NCI-H1417 (cell line): ENCODE results near the gene BBS1.
"Not testable (repeated sequence)": the region's sequence is repeated elsewhere in the genome, so short reads cannot be mapped to it uniquely, and the experiment has no call there.

ENCODE experiments used
- DNase-seq, 3 experiments: peaks; one replicate each; lab custom pipeline; 2025; lab: John Stamatoyannopoulos, UW

BBS1 gene

DNA sequence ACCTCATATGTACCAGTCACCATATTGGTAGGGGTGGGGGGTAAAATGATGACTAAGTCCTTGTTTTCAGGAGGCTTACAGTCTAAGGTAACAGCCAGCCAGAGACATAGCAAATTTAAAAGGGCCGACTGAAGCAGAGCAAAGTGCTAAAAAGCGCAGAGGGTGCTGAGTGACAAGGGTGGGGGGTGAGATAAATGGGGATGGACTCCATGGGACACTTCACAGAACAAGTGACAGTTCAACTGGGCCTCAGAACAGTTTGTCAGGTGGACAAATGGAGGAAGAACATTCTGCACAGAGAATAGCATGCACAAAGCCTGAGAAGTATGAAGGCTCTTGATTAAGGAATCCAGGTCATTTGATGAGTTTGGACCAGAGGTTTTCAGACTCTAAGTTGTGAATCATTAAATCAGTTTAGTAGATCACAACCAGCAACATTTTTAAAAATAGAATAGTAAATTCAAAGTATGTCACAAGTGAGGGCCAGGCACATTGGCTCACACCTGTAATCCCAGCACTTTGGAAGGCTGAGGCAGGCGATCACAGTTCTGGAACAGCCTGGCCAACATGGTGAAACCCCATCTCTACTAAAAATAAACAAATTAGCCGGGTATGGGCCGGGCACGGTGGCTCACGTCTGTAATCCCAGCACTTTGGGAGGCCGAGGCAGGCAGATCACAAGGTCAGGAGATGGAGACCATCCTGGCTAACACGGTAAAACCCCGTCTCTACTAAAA lies 14.0 kb downstream of the BBS1 start:
- DNase-seq: no peak

- DNase-seq: no peak
Measured at GRCh38 chr11:66529069-66529468, 18.6 kb downstream of the BBS1 start.

DNA sequence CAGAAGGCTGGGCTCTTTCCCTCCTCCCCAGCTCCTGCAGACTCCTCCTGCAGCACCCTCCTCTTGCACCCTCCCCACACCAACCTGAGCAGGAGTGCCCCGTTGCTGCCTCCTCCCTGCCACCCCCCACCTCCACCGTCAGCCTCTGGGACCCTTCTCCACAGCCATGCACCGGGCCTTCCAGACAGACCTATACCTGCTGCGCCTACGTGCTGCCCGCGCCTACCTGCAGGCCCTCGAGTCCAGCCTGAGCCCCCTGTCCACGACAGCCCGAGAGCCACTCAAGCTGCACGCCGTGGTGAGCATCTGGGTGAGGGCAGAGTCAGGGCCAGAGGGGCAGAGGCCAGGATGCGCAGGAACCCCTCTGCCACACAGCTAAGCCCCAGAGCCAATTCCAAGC lies 19.2 kb downstream of the BBS1 start:
- no peak for DNase-seq

GRCh38 chr11:66530927-66531709 lies 20.7 kb downstream of the BBS1 start:
- no peak for DNase-seq

DNA sequence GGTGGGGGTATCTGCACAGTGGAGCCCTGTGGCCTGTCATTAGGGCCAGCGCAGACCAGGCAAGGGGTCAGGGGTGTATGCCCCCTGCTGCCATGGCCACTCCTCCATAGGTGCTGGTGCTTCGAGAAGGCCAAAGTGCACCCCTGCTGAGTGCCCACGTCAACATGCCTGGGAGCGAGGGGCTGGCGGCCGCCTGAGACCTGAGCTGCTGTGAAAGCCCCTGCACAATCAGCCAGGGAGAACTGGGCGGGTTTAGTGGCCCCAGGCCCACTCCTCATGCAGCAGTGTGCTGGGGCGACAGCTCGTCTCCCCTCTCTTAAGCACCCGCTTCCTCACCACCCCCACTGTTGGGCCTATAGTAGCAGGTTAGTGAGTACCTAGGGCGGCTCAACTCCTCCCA lies 21.4 kb downstream of the BBS1 start:
- no peak for DNase-seq

GRCh38 chr11:66532784-66533183 lies 22.3 kb downstream of the BBS1 start:
- no peak for DNase-seq

DNA sequence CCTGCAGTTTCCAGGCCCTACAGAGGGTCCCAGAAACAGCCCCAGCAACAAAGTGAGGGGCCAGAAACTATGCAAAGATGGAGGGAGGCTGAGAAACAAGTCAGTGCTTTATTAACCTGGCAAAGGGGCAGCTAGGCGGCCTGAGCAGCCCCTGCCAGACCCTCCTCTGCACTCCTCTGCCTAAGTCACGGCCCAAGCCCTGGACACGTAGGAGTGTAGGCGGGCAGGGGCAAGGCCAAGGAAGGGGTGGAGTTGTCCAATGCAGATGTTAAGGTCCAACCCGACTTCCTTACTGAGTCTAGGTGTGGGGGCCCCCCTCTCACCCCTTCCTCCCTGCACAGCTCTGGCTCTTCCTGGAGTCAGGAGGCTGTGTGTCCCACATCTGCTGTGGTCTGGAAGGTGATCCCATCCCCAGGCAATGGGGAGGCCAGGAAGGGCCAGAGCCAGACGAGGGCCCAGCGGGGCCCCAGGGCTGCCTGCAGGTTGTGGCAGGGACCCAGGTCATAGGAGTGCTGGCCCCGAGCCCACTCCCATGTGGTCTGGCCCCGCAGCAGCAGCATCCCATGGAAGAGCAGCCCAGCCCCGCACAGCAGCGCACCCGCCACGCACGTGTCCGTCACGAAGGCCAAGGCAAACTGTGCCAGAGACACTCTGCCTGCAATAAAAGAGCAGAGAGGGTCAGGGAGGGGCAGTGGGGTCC lies 28.9 kb downstream of the BBS1 start:
- no peak for DNase-seq

- DNase-seq: no peak
Measured at GRCh38 chr11:66539870-66540213, 29.4 kb downstream of the BBS1 start.

GRCh38 chr11:66540598-66540997 lies 30.2 kb downstream of the BBS1 start:
- not testable (repeated sequence) for DNase-seq

GRCh38 chr11:66541892-66542291 lies 31.5 kb downstream of the BBS1 start:
- DNase-seq: no peak

- DNase-seq: no peak
Measured at GRCh38 chr11:66542362-66542761, 31.9 kb downstream of the BBS1 start.

DNA sequence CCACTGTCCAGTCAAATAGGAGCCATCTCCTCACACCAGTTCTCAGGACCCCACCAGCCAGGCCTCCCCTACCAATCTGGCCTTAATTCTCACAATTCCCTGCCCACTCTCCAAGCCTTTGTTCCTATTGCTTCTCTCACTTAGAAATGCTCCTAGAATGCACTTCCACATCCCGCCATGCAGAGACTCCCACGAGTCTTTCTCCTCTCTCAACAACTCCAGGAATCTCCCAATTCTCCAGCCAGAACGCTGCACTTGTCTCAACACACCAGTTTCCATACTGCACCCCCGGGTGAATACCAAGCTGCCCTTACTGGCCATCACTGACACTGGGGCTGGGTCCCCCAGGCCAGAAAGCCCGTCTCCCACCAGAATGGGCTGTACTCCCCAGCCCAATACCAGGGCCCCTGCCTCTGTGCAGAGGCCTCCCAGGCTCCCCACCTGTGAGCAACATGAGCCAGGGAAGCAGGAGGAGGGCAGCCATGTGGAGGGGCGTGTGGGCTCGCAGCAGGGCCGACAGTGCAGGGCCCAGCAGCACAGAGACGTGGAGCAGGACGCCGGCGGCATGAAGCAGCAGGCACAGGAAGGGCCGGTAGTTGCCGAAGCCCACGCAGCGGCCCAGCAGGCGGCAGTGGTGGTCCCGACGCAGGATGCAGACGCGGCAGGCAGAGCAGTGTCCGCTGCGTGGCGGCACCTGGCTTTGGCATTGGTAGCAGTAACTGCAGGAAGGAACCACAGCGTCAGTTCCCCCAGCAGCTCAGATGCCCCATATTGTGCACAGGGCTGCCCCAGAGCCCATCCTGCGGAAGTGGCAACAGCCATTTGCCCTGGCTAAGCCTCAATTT lies 33.0 kb downstream of the BBS1 start:
- no peak for DNase-seq

DNA sequence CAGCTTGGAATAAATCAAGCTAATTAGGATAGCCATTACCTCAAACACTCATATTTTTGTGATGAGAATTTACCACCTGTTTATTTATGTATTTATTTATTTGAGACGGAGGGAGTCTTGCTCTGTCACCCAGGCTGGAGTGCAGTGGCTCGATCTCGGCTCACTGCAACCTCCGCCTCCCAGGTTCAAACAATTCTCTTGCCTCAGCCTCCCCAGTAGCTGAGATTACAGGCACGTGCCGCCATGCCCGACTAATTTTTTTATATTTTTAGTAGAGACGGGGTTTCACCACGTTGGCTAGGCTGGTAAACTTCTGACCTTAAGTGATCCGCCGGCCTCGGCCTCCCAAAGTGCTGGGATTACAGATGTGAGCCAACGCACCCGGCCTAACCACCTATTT lies 34.5 kb downstream of the BBS1 start:
- DNase-seq: not testable (repeated sequence)

GRCh38 chr11:66545701-66546367 lies 35.4 kb downstream of the BBS1 start, which contains the start of gene ZDHHC24:
Gene ZDHHC24, minus strand, starts transcription at chr11:66546048. Its CDS starts 45 bp downstream, at chr11:66546003.
- peak; percentile 96 to 98 (median 97) for DNase-seq

DNA sequence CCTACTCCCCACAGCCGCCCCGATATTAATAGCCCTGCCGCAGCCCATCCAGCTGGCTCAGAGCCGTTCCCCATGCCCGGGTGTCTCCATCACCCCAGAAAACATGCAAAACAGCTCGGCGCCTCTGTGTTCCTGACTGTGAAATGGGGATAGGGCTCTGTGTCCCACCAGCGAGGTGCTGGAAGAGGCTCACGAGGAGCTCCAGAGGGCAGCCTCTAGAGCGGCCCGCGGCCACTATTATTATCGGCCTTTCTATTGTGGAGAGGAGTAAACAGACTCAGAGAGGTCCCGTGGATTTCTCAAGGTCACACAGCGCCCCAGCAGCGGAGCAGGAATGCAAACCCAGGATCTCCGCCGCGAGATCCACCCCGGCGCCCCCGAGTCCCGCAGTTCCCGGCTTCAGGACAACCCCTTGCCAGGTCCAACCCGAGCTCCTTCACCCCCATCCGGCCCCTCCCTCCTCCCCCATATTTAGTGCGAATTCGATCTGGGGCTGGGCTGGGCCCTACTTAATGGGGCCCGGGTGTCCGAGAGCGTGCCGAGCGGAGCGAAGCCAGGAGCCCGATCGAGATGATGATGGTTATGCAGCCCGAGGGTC lies 36.0 kb downstream of the BBS1 start, which contains the start of gene ACTN3:
TSS of gene ACTN3 (plus strand) at position 536 of the 598 bp plus-strand sequence. CDS start at position 571, 35 bp downstream.
- DNase-seq: no peak

- DNase-seq: no peak
Measured at GRCh38 chr11:66546966-66547661, 36.7 kb downstream of the BBS1 start.

- no peak for DNase-seq
Measured at GRCh38 chr11:66547662-66548009, 37.2 kb downstream of the BBS1 start.

GRCh38 chr11:66548041-66548440 lies 37.6 kb downstream of the BBS1 start:
- no peak for DNase-seq

DNA sequence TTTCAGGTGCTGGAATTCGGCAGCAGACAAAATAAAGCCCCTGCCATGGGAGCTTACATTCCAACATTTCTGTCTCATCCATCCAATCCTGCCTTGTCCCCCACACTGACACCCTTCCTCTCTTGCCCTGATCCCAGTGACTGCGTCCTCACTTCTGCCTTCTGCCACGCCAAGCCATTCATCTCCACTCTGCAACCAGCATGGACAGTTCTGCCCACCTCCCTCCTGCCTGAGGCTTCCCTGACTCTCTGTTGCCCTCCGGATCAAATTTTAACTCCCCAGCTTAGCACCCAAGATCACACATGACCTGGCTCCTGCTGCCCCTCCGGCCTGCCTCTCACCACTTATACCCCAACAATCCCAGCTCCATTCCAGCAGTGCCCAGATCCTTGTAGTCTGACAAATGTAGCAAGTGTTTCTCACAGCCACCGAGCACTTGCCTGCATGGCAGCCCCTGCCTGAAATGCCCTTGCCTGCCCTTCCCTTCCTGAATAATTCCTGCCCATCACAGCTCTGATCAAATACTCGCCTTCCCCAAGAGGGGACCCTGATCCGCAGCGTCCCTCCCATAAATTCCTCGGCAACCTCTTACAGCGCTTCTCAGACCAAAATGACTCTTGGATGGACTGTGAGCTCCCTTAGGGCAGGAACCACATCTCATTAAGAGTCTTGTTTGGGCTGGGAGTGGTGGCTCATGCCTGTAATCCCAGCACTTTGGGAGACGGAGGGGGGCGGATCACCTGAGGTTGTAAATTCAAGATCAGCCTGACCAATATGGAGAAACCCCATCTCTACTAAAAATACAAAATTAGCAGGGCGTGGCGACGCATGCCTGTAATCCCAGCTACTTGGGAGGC lies 38.6 kb downstream of the BBS1 start:
- no peak for DNase-seq
